Measurements from ENCODE around the gene SNX32.
A peak's percentile ranks its signal among the peaks of the same experiment; 100 is the strongest.

Gene SNX32

DNA sequence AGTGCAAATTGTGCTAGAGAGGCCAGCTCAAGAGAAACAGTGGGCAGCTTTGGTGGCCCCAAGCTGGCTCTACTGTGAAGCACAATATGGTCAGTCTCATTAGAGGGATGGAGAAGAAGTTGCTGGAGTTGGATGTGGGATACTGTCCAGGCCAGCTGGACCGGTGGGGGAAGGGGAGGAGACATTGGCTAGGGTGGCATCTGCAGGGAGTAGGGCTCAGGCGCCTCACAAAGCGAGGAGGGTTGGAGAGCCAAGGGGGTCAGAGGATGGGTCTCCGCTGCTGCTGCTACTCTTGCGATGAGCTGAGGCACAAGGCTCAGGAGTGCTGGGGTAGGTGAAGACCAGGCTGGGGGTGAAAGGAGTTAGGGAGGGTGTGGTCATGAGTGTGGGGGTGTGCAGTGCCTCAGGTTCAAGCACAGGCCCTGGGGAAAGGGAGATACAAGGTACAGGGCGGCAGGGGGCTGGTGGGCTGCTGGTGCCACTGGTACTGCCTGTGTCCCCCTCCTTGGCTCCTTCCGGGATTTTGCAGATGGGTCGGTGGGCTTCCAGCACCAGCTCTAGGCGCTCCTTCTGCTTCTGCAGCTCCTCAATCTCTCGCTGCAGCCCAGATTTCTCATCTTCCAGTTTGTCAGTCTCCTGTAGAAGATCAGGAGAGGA lies 59.0 kb downstream of the SNX32 start:
- Histone ChIP-seq H3K27me3 (ENCODE audit: insufficient read depth, insufficient read length) (peaks cover 14% of the 10 kb centered on the region), H3K4me1 (ENCODE audit: insufficient read depth, insufficient read length) (peaks cover 14% of the 10 kb centered on the region), H3K4me3 (ENCODE audit: insufficient read length, low read depth) (no peak overlapping the region), H3K9me3 (ENCODE audit: insufficient read depth, low read length) (no peaks in the 10 kb centered on the region; the same call in 1 of the 2 replicates), H3K9ac (ENCODE audit: insufficient read length, low read depth) (no peak overlapping the region), H3K36me3 (ENCODE audit: insufficient read depth, insufficient read length, low read length) (peaks cover 60% of the 10 kb centered on the region)
- no peak for DNase-seq (ENCODE audit: low read depth, low spot score)
- TF ChIP-seq YY1 (IDR thresholded peaks at IDR 0.05; ENCODE audit: insufficient read depth, insufficient read length) (no peak), ZNF274 (IDR thresholded peaks at IDR 0.05; ENCODE audit: low read depth, low read length) (no peak), SUZ12 (IDR thresholded peaks at IDR 0.05; ENCODE audit: extremely low read depth, insufficient read depth, insufficient read length) (no peak)

DNA sequence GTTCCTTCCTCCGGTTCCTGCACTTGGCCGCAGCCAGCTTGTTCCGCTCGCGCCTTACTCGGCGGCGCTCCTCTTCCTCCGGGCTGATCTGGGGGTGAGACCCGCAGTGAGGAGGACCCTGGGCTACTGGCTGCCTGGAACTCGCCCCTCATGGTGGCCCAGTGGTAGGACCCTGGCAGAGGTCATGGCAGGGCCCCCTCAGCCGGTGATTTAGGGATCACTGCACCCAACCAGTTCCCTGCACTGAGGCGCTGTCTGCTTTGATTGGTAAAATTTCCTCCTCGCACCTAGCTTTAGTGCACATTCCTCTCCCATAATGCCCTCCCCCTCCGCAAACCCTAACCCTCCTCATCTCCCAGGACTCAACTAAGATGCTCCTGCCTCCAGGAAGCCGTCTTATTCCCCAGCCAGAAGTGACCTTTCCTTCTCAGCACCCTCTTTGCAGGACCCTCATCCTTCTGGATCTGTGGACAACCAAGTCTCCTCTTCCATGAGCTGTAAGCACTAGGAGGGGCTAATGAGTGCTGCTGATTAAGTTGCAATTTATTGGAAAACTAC lies 60.4 kb downstream of the SNX32 start:
- no peak for DNase-seq (ENCODE audit: low read depth, low spot score)
- Histone ChIP-seq H3K9ac (ENCODE audit: insufficient read length, low read depth) (peak overlapping the region; percentile 71), H3K27me3 (ENCODE audit: insufficient read depth, insufficient read length) (peaks cover 21% of the 10 kb centered on the region), H3K36me3 (ENCODE audit: insufficient read depth, insufficient read length, low read length) (peaks cover 66% of the 10 kb centered on the region), H3K9me3 (ENCODE audit: insufficient read depth, low read length) (no peaks in the 10 kb centered on the region; the same call in 1 of the 2 replicates), H3K4me1 (ENCODE audit: insufficient read depth, insufficient read length) (peaks cover 14% of the 10 kb centered on the region), H3K4me3 (ENCODE audit: insufficient read length, low read depth) (no peak overlapping the region)
- no peak for TF ChIP-seq ZNF274 (IDR thresholded peaks at IDR 0.05; ENCODE audit: low read depth, low read length)
- TF ChIP-seq YY1 (IDR thresholded peaks at IDR 0.05; ENCODE audit: insufficient read depth, insufficient read length) = no peak
- no peak for TF ChIP-seq SUZ12 (IDR thresholded peaks at IDR 0.05; ENCODE audit: extremely low read depth, insufficient read depth, insufficient read length)

DNA sequence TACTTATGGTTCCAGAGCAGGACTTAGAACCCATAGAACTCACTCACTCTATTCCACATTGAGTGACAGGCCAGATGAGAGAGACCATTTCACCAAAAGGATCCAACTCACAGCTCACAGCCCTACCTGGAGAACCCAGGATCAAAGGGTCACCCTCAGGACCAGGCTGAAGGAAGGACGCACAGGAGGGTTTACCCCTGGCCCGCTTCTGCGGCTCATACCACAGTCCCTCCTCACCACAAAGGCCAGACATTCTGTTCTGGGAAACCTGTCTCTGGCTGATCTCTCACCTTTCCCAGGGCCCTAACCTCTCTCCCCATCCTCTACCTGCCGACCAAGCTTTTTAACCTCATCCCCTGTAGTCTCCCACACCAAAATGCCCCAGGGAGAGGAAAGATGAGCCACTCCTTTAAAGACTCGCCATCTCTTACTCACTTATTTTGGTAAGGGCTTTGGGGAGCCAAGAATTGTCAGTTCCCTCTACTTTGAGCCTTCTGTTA lies 61.8 kb downstream of the SNX32 start:
- H3K27me3 ChIP-seq (ENCODE audit: insufficient read depth, insufficient read length) = peaks cover 19% of the 10 kb centered on the region
- TF ChIP-seq ZNF274 (IDR thresholded peaks at IDR 0.05; ENCODE audit: low read depth, low read length) (no peak), SUZ12 (IDR thresholded peaks at IDR 0.05; ENCODE audit: extremely low read depth, insufficient read depth, insufficient read length) (no peak), YY1 (IDR thresholded peaks at IDR 0.05; ENCODE audit: insufficient read depth, insufficient read length) (no peak)
- DNase-seq (ENCODE audit: low read depth, low spot score) = no peak
- peaks cover 11% of the 10 kb centered on the region for H3K4me1 ChIP-seq (ENCODE audit: insufficient read depth, insufficient read length)
- no peak overlapping the region for H3K4me3 ChIP-seq (ENCODE audit: insufficient read length, low read depth)
- H3K9ac ChIP-seq (ENCODE audit: insufficient read length, low read depth) = no peak overlapping the region
- H3K9me3 ChIP-seq (ENCODE audit: insufficient read depth, low read length) = no peaks in the 10 kb centered on the region
- H3K36me3 ChIP-seq (ENCODE audit: insufficient read depth, insufficient read length, low read length) = peaks cover 66% of the 10 kb centered on the region

DNA sequence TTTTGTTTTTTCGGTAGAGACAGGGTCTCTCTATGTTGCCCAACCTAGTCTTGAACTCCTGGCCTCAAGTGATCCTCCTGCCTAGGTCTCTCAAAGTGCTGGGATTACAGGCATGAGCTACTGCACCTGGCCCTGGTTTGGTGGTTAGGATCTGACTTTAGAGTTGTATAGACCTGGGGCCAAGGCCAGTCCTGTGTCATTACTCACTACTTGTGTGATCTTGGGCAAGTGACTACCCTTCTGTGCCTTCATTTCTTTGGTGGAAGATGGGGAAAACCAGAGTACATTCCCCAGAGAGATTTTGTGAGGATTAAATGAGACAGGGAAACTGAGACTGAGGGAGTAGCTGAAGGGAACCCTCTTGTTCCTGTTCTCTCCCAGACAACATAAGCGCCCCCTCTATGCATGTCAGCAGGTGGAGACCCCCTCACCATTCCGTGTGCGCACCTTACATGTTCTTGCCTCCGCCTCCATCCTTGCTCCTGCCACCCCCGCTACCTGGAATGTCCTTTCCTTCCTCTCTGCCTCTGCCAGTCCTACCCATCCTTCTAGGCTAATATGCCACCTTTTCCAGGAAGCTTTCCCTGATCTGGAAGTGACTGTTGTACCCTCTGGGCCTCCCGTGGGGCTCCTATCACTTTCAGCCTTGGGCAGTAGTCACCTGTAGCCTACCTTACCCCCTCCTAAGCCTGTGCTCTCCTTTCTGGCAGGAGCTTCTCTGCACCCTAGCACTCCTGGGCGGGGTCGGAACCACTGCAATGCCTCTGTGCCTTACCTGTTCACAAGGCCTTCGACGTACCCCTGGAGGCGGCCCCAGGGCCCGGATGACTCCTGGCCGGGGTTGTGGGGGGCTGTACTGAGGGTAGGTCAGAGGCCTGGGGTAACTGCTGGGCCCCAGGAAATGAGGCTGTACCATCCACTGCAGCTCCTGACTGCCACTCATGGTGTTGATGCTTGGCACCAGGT lies 62.6 kb downstream of the SNX32 start:
- H3K27me3 ChIP-seq (ENCODE audit: insufficient read depth, insufficient read length) = peaks cover 26% of the 10 kb centered on the region
- H3K9me3 ChIP-seq (ENCODE audit: insufficient read depth, low read length) = no peaks in the 10 kb centered on the region
- peaks cover 11% of the 10 kb centered on the region for H3K4me1 ChIP-seq (ENCODE audit: insufficient read depth, insufficient read length)
- no peak overlapping the region for H3K9ac ChIP-seq (ENCODE audit: insufficient read length, low read depth)
- no peak for TF ChIP-seq ZNF274 (IDR thresholded peaks at IDR 0.05; ENCODE audit: low read depth, low read length)
- TF ChIP-seq YY1 (IDR thresholded peaks at IDR 0.05; ENCODE audit: insufficient read depth, insufficient read length) = no peak
- no peak for TF ChIP-seq SUZ12 (IDR thresholded peaks at IDR 0.05; ENCODE audit: extremely low read depth, insufficient read depth, insufficient read length)
- H3K36me3 ChIP-seq (ENCODE audit: insufficient read depth, insufficient read length, low read length) = peaks cover 65% of the 10 kb centered on the region
- no peak overlapping the region for H3K4me3 ChIP-seq (ENCODE audit: insufficient read length, low read depth)
- DNase-seq (ENCODE audit: low read depth, low spot score) = no peak

DNA sequence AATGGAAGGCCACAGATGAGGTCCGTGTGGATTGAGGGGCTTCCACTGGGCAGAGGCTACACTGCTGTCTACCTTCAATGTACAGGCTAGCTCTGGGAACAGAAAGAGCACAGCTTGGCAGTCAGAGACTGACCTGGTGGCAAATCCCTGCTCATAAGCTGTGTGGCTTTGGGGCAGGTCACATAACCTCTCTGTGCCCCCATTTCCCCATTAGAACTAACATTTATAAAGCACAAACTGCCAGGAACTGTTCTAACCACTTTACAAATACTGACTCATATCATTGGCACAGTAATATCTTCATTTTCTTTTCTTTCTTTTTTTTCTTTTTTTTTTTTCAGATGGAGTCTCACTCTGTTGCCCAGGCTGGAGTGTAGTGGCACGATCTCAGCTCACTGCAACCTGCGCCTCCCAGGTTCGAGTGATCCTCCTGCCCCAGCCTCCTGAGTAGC lies 63.3 kb downstream of the SNX32 start:
- Histone ChIP-seq H3K27me3 (ENCODE audit: insufficient read depth, insufficient read length) (peaks cover 32% of the 10 kb centered on the region), H3K9ac (ENCODE audit: insufficient read length, low read depth) (no peak overlapping the region), H3K4me3 (ENCODE audit: insufficient read length, low read depth) (no peak overlapping the region), H3K36me3 (ENCODE audit: insufficient read depth, insufficient read length, low read length) (peaks cover 58% of the 10 kb centered on the region), H3K9me3 (ENCODE audit: insufficient read depth, low read length) (no peaks in the 10 kb centered on the region), H3K4me1 (ENCODE audit: insufficient read depth, insufficient read length) (peaks cover 11% of the 10 kb centered on the region)
- TF ChIP-seq ZNF274 (IDR thresholded peaks at IDR 0.05; ENCODE audit: low read depth, low read length) = no peak
- TF ChIP-seq SUZ12 (IDR thresholded peaks at IDR 0.05; ENCODE audit: extremely low read depth, insufficient read depth, insufficient read length) = no peak
- TF ChIP-seq YY1 (IDR thresholded peaks at IDR 0.05; ENCODE audit: insufficient read depth, insufficient read length) = no peak
- no peak for DNase-seq (ENCODE audit: low read depth, low spot score)

DNA sequence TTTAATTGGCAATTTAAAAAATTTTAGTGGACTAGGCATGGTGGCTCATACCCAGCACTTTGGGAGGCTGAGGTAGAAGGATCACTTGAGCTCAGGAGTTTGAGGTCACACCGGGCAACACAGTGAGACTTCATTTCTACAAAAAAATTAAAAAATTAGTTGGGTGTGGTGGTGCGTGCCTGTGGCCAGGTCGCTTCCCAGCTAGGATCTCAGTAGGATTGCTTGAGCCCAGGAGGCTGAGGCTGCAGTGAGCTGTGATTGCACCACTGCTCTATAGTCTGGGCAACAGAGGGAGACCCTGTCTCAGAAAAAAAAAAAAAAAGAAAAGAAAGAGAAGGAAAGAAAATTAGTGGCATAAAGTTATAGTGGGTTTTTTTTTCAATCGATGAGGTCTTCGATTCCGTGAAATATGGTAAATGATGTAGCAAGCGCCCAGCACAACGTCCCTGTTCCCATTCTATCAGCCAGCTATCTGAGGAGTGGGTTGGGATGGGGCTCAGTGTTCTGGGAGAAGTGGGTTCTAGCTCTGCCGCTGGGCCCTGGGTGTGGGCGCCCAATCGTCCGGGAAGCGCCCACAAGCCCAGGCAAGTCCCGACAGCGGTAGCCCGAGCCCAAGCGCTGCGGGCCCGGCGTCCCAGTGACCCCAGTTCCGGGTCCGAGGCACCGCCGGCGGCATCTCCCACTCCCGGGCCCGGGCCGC lies 65.0 kb downstream of the SNX32 start:
- Histone ChIP-seq H3K9ac (ENCODE audit: insufficient read length, low read depth) (peak overlapping the region; percentile 93), H3K36me3 (ENCODE audit: insufficient read depth, insufficient read length, low read length) (peaks cover 41% of the 10 kb centered on the region), H3K4me3 (ENCODE audit: insufficient read length, low read depth) (peak overlapping the region; percentile 88), H3K27me3 (ENCODE audit: insufficient read depth, insufficient read length) (peaks cover 35% of the 10 kb centered on the region), H3K4me1 (ENCODE audit: insufficient read depth, insufficient read length) (peaks cover 8% of the 10 kb centered on the region), H3K9me3 (ENCODE audit: insufficient read depth, low read length) (no peaks in the 10 kb centered on the region)
- TF ChIP-seq SUZ12 (IDR thresholded peaks at IDR 0.05; ENCODE audit: extremely low read depth, insufficient read depth, insufficient read length) = no peak
- TF ChIP-seq ZNF274 (IDR thresholded peaks at IDR 0.05; ENCODE audit: low read depth, low read length) = no peak
- no peak for TF ChIP-seq YY1 (IDR thresholded peaks at IDR 0.05; ENCODE audit: insufficient read depth, insufficient read length)
- no peak for DNase-seq (ENCODE audit: low read depth, low spot score)

Data from NT2/D1 (cell line).